ENCODE results near the gene KAZN.

The KAZN gene

DNA sequence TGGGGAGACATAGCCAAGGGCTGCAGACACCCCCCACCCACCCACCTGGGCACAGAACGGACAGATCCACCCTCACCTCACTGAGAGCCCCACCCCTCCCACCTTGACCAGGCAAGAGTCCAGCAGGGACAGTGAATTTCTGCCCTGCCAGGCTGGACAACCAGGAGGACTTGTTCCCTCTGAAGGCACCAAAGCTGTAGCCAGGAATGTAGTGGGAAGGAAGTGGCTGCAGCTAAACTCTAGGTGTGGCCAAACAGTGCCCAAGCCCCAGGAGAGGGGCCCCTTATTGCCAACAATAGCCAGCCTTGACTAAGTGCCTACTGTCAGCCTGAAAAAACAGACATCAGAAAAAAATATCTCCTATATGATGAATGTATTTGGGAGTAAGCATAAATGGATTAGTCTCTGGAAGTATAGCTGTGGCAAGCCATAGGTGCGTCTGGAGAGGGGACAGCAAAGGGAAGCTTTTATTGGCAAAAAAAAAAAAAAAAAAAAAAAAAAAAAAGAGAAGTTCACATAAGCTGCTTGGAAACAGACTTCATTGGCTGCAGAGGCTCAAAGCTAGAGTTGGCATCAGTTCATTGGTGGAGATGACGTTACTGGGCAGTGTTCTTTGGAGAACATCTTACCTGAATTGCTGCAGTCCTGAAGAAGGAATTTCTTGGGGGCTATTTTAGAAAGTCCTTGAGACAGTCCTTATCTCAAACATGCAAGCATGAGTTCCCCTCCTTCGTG lies 490.9 kb downstream of the KAZN start:
- TF ChIP-seq NFIC (IDR thresholded peaks at IDR 0.05): peak; percentile 42; the same call in 1 of the 2 replicates
- TF ChIP-seq RAD21 (IDR thresholded peaks at IDR 0.05; ENCODE audit: low read depth): peak; percentile 13; the same call in 1 of the 2 replicates
- TF ChIP-seq TEAD4 (IDR thresholded peaks at IDR 0.05): peak; percentile 70
- no peak for TF ChIP-seq ZBTB7A (IDR thresholded peaks at IDR 0.05; ENCODE audit: low read depth)

DNA sequence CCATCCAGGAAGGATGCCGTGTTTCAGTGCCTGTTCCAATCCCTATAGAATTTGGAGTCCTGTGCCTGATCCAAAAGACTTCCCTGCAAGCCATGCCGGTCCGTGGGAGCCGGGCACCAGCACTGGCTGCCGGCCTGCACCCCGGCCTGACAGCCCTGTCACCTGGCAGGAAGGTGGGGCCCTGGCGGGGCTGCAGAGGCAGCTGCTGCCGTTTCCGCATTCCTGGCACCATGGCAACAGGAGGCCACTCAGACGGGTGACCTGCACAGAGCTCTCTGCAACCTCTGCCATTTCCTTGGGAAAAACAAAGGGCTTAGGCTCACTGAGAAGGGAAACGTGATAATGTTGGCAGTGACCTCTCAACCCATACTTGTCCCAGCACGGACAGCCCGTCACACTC lies 491.9 kb downstream of the KAZN start:
- TF ChIP-seq YY1 (IDR thresholded peaks at IDR 0.05; ENCODE audit: low read depth) (no peak; the same call in 1 of the 2 replicates), TAF1 (IDR thresholded peaks at IDR 0.05; ENCODE audit: low read depth) (no peak; the same call in 1 of the 2 replicates), NFIC (IDR thresholded peaks at IDR 0.05) (no peak), TCF12 (IDR thresholded peaks at IDR 0.05; ENCODE audit: low read depth) (peak; percentile 78), RAD21 (IDR thresholded peaks at IDR 0.05; ENCODE audit: low read depth) (no peak), ZBTB7A (IDR thresholded peaks at IDR 0.05; ENCODE audit: low read depth) (no peak), CEBPB (IDR thresholded peaks at IDR 0.05) (no peak), TEAD4 (IDR thresholded peaks at IDR 0.05) (peak; percentile 96), FOXM1 (IDR thresholded peaks at IDR 0.05; ENCODE audit: borderline replicate concordance, low read depth) (no peak), CREB1 (IDR thresholded peaks at IDR 0.05; ENCODE audit: low read depth) (no peak), EGR1 (IDR thresholded peaks at IDR 0.05) (no peak), EP300 (IDR thresholded peaks at IDR 0.05; ENCODE audit: borderline replicate concordance) (peak; percentile 43; the same call in 1 of the 2 replicates)
- TF ChIP-seq, protein P1, sequence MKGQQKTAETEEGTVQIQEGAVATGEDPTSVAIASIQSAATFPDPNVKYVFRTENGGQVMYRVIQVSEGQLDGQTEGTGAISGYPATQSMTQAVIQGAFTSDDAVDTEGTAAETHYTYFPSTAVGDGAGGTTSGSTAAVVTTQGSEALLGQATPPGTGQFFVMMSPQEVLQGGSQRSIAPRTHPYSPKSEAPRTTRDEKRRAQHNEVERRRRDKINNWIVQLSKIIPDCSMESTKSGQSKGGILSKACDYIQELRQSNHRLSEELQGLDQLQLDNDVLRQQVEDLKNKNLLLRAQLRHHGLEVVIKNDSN (IDR thresholded peaks at IDR 0.05): peak; percentile 52; the same call in 1 of the 2 replicates
- TF ChIP-seq, protein P2, sequence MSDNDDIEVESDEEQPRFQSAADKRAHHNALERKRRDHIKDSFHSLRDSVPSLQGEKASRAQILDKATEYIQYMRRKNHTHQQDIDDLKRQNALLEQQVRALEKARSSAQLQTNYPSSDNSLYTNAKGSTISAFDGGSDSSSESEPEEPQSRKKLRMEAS (IDR thresholded peaks at IDR 0.05): peak; percentile 38; the same call in 1 of the 2 replicates
- TF ChIP-seq, protein P3, sequence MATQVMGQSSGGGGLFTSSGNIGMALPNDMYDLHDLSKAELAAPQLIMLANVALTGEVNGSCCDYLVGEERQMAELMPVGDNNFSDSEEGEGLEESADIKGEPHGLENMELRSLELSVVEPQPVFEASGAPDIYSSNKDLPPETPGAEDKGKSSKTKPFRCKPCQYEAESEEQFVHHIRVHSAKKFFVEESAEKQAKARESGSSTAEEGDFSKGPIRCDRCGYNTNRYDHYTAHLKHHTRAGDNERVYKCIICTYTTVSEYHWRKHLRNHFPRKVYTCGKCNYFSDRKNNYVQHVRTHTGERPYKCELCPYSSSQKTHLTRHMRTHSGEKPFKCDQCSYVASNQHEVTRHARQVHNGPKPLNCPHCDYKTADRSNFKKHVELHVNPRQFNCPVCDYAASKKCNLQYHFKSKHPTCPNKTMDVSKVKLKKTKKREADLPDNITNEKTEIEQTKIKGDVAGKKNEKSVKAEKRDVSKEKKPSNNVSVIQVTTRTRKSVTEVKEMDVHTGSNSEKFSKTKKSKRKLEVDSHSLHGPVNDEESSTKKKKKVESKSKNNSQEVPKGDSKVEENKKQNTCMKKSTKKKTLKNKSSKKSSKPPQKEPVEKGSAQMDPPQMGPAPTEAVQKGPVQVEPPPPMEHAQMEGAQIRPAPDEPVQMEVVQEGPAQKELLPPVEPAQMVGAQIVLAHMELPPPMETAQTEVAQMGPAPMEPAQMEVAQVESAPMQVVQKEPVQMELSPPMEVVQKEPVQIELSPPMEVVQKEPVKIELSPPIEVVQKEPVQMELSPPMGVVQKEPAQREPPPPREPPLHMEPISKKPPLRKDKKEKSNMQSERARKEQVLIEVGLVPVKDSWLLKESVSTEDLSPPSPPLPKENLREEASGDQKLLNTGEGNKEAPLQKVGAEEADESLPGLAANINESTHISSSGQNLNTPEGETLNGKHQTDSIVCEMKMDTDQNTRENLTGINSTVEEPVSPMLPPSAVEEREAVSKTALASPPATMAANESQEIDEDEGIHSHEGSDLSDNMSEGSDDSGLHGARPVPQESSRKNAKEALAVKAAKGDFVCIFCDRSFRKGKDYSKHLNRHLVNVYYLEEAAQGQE (IDR thresholded peaks at IDR 0.05; ENCODE audit: low read depth): no peak

DNA sequence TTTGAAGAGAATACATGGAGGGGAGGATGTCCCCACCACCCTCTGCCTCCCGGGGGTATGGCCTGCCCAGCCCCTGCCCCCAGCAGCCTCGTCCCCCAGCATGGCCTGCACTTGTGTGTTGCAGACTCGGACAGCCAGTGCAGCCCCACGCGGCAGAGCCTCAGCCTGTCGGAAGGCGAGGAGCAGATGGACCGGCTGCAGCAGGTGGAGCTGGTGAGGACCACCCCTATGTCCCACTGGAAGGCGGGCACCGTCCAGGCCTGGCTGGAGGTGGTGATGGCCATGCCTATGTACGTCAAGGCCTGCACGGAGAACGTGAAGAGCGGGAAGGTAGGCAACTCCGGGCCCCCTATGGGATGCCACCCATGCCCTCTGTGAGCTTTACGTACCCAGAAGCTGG lies 495.6 kb downstream of the KAZN start:
- no peak for TF ChIP-seq CEBPB (IDR thresholded peaks at IDR 0.05)

DNA sequence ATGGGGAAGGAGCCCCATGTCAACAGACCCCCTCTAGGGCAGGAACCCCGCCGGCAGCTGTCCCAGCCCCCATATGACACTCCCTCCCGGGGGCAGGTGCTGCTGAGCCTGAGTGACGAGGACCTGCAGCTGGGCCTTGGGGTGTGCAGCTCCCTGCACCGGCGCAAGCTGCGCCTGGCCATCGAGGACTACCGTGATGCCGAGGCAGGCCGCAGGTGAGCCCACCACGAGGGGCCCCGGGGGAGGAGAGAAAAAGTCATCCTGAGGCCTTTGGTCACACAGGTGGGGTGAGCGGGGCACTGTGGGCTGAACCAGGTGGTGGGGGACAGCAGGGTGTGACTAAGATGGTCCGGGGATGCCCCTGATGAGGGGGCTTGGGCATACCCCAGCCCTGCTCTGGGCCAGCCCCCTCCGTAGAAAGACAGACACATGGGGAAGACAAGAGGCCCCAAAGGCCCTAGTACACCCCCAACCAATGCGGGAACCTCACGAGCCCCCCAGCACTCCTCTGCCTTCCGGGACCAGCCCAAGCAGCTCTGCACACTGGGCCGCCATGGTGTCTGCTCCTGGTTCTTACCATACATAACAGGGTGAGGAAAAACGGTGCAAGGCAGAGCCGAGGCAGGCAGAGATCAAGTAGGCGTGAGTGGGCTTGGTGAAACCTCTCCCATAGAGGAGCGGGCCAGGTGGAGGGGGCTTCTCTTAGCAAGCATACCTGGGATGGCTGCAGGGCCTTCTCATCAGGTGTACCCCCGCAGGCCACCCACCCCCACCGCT lies 496.4 kb downstream of the KAZN start:
- TF ChIP-seq, protein P1 (IDR thresholded peaks at IDR 0.05): no peak
- TF ChIP-seq EGR1 (IDR thresholded peaks at IDR 0.05) (no peak), TEAD4 (IDR thresholded peaks at IDR 0.05) (no peak), RAD21 (IDR thresholded peaks at IDR 0.05; ENCODE audit: low read depth) (no peak), CREB1 (IDR thresholded peaks at IDR 0.05; ENCODE audit: low read depth) (no peak), TCF12 (IDR thresholded peaks at IDR 0.05; ENCODE audit: low read depth) (no peak), CEBPB (IDR thresholded peaks at IDR 0.05) (no peak), NFIC (IDR thresholded peaks at IDR 0.05) (no peak), YY1 (IDR thresholded peaks at IDR 0.05; ENCODE audit: low read depth) (no peak), FOXM1 (IDR thresholded peaks at IDR 0.05; ENCODE audit: borderline replicate concordance, low read depth) (no peak)
- TF ChIP-seq, protein P2 (IDR thresholded peaks at IDR 0.05): no peak
- TF ChIP-seq, protein P3 (IDR thresholded peaks at IDR 0.05; ENCODE audit: low read depth): no peak

DNA sequence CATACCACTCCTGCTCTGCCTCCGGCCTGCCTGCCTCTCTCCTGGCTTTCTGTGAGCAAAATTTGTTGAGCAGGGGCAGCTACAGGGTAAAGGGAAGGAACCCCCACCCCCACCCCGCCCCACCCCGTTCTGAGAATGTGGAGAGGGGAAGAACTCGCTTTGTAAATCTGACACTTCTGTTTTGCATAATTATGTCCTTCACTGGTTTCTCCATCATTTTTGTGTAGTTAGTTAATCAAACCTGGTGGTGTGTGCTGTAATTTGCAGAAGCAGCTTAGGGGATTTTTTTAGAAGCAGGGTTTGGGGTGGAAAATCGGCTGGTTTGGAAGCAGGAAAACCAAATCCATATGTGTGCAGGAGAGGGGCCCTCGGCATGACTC lies 497.0 kb downstream of the KAZN start:
- no peak for TF ChIP-seq EP300 (IDR thresholded peaks at IDR 0.05; ENCODE audit: borderline replicate concordance)
- TF ChIP-seq, protein P3 (IDR thresholded peaks at IDR 0.05; ENCODE audit: low read depth): no peak
- TF ChIP-seq, protein P2 (IDR thresholded peaks at IDR 0.05): no peak
- no peak for TF ChIP-seq TEAD4 (IDR thresholded peaks at IDR 0.05)
- no peak for TF ChIP-seq ZBTB7A (IDR thresholded peaks at IDR 0.05; ENCODE audit: low read depth)
- TF ChIP-seq EGR1 (IDR thresholded peaks at IDR 0.05): no peak
- no peak for TF ChIP-seq RAD21 (IDR thresholded peaks at IDR 0.05; ENCODE audit: low read depth)
- TF ChIP-seq FOXM1 (IDR thresholded peaks at IDR 0.05; ENCODE audit: borderline replicate concordance, low read depth): no peak
- no peak for TF ChIP-seq TCF12 (IDR thresholded peaks at IDR 0.05; ENCODE audit: low read depth)
- TF ChIP-seq CEBPB (IDR thresholded peaks at IDR 0.05): no peak
- TF ChIP-seq NFIC (IDR thresholded peaks at IDR 0.05): no peak
- no peak for TF ChIP-seq CREB1 (IDR thresholded peaks at IDR 0.05; ENCODE audit: low read depth)
- TF ChIP-seq, protein P1 (IDR thresholded peaks at IDR 0.05): no peak
- no peak for TF ChIP-seq TAF1 (IDR thresholded peaks at IDR 0.05; ENCODE audit: low read depth)
